ENCODE data around the gene SCN1B. TPM values are rescaled to one million over a fixed set of nuclear protein-coding genes. Genes with fewer than 3 reads are reported as not detected.
"Not testable (repeated sequence)": the region's sequence is repeated elsewhere in the genome, so short reads cannot be mapped to it uniquely, and the experiment has no call there.

The SCN1B gene
- total and polyA plus RNA-seq, 10 of the 15 experiments (the other 5 are each of a cell fraction or from before 2014, with no cell fraction given), result 0.04 to 0.54 (median 0.11) TPM; not detected in 3

DNA sequence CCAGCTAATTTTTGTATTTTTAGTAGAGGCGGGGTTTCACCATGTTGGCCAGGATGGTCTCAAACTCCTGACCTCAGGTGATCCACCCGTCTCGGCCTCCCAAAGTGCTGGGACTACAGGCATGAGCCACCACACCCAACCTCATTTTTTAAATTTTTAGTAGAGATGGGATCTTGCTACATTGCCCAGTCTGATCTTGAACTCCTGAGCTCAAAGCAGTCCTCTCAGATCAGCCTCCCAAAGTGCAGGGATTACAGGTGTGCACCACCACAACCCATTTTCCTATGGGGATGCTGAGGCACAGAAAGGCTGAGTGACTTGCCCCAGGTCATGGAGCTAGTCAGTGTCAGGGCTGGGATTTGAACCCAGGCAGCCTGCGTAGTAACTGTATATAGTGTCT lies 21.0 kb downstream of the SCN1B start:
- H4K20me1 ChIP-seq (ENCODE audit: control insufficient read depth, insufficient read depth); H2AFZ ChIP-seq (ENCODE audit: control insufficient read depth, low read depth, low read length); DNase-seq (ENCODE audit: low read depth, low spot score); BruUV-seq (replicated peaks); H3K36me3 ChIP-seq (ENCODE audit: control insufficient read depth in 2 of 2, insufficient read depth in 2 of 2, low read length in 1 of 2); POLR2A ChIA-PET; FAIRE-seq; H3K4me1 ChIP-seq (ENCODE audit: control insufficient read depth, insufficient read depth, low read length); ATAC-seq; in situ Hi-C loops (cut with MboI); H3K27ac ChIP-seq (ENCODE audit: control insufficient read depth, insufficient read depth); H3K4me3 ChIP-seq; H3K27me3 ChIP-seq (replicated peaks in 1 of 2; ENCODE audit: control insufficient read depth in 2 of 2, insufficient read depth in 2 of 2, low read length in 1 of 2); intact Hi-C loops (cut with micrococcal nuclease; ENCODE audit: unreplicated experiment); H3K9me3 ChIP-seq (replicated peaks; ENCODE audit: control insufficient read depth, insufficient read depth, low read length); RAD21 ChIA-PET (ENCODE audit: unreplicated experiment); H3K9ac ChIP-seq (ENCODE audit: control insufficient read depth, insufficient read depth, low read length); H3K79me2 ChIP-seq (ENCODE audit: control insufficient read depth, insufficient read depth, low read length); H3K4me2 ChIP-seq (ENCODE audit: control insufficient read depth, insufficient read depth): not testable (repeated sequence)
- SMC1A ChIA-PET (ENCODE audit: uncharacterized antibody, unreplicated experiment), result interaction anchor here (0.6 kb wide), 1 partner anchor 11 kb away, joined by 3 read pairs; no protein-coding TSS in a partner anchor
- CTCF ChIA-PET, result interaction anchor here (0.9 to 1.5 kb wide), 2 partner anchors 16 to 40 kb away, joined by 4 read pairs; no protein-coding TSS in a partner anchor
- WGBS (ENCODE audit: insufficient coverage, insufficient replicate concordance, low lambda C conversion rate, missing lambda C conversion rate), result 47% methylated on average over 4 of the region's 4 CpGs

DNA sequence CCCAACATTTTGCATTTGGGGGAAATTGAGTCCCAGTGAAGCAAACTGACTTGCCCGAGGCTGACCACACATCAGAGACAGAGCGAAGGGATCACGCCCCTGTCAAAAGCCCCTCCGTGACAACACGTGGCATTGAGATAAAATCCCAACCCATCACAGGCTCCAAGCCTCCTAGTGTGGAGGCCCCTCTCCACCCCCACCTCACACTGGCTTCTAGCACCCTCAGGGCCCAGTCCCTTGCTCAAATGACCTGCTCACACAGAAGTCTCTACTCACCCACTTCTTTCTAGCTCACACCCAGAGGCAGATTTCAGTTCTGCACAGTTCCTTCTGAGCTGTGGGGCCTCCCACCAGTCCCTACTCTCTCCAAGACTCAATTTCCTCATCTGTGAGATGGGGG lies 21.5 kb downstream of the SCN1B start:
- POLR2A ChIA-PET, result no interaction called here
- ATAC-seq (no peak), FAIRE-seq (no peak), DNase-seq (ENCODE audit: low read depth, low spot score) (no peak)
- Histone ChIP-seq H3K9ac (ENCODE audit: control insufficient read depth, insufficient read depth, low read length) (no peak overlapping the region), H3K9me3 (replicated peaks; ENCODE audit: control insufficient read depth, insufficient read depth, low read length) (no peaks in the 10 kb centered on the region), H3K4me2 (ENCODE audit: control insufficient read depth, insufficient read depth) (no peak overlapping the region), H2AFZ (ENCODE audit: control insufficient read depth, low read depth, low read length) (no peak overlapping the region), H3K27ac (ENCODE audit: control insufficient read depth, insufficient read depth) (no peak overlapping the region), H3K79me2 (ENCODE audit: control insufficient read depth, insufficient read depth, low read length) (no peaks in the 10 kb centered on the region), H3K27me3 (replicated peaks in 1 of 2; ENCODE audit: control insufficient read depth in 2 of 2, insufficient read depth in 2 of 2, low read length in 1 of 2) (no peaks in the 10 kb centered on the region; a peak in 1 of 4 replicates), H3K36me3 (ENCODE audit: control insufficient read depth in 2 of 2, insufficient read depth in 2 of 2, low read length in 1 of 2) (no peaks in the 10 kb centered on the region), H3K4me3 (no peak overlapping the region), H4K20me1 (ENCODE audit: control insufficient read depth, insufficient read depth) (no peaks in the 10 kb centered on the region), H3K4me1 (ENCODE audit: control insufficient read depth, insufficient read depth, low read length) (no peaks in the 10 kb centered on the region)
- BruUV-seq (replicated peaks), result no TSS peak
- SMC1A ChIA-PET (ENCODE audit: uncharacterized antibody, unreplicated experiment), result interaction anchor here (0.6 kb wide), 1 partner anchor 10 kb away, joined by 3 read pairs; no protein-coding TSS in a partner anchor
- in situ Hi-C loops (cut with MboI), result no loop called here
- intact Hi-C loops (cut with micrococcal nuclease; ENCODE audit: unreplicated experiment), result no loop called here
- CTCF ChIA-PET, result interaction anchor here (0.9 to 1.5 kb wide), 2 partner anchors 15 to 40 kb away, joined by 4 read pairs; no protein-coding TSS in a partner anchor
- RAD21 ChIA-PET (ENCODE audit: unreplicated experiment), result no interaction called here
- TF ChIP-seq KDM1A (IDR thresholded peaks at IDR 0.05; ENCODE audit: borderline replicate concordance) (no peak), TCF7 (IDR thresholded peaks at IDR 0.05; ENCODE audit: borderline replicate concordance) (no peak), HCFC1 (IDR thresholded peaks at IDR 0.05; ENCODE audit: low read length) (no peak), BHLHE40 (IDR thresholded peaks at IDR 0.05; ENCODE audit: borderline replicate concordance in 1 of 2, low read depth in 2 of 2, low read length in 1 of 2) (no peak), SREBF1 (IDR thresholded peaks at IDR 0.05; ENCODE audit: low read length) (no peak), STAT1 (conservative IDR thresholded peaks at IDR 0.05) (no peak)
- TF ChIP-seq, protein P1, sequence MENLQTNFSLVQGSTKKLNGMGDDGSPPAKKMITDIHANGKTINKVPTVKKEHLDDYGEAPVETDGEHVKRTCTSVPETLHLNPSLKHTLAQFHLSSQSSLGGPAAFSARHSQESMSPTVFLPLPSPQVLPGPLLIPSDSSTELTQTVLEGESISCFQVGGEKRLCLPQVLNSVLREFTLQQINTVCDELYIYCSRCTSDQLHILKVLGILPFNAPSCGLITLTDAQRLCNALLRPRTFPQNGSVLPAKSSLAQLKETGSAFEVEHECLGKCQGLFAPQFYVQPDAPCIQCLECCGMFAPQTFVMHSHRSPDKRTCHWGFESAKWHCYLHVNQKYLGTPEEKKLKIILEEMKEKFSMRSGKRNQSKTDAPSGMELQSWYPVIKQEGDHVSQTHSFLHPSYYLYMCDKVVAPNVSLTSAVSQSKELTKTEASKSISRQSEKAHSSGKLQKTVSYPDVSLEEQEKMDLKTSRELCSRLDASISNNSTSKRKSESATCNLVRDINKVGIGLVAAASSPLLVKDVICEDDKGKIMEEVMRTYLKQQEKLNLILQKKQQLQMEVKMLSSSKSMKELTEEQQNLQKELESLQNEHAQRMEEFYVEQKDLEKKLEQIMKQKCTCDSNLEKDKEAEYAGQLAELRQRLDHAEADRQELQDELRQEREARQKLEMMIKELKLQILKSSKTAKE (IDR thresholded peaks at IDR 0.05; ENCODE audit: low read depth, poor library complexity, severe bottlenecking), result no peak
- 22% methylated on average over 5 of the region's 5 CpGs for WGBS (ENCODE audit: insufficient coverage, insufficient replicate concordance, low lambda C conversion rate, missing lambda C conversion rate)
